Mammary epithelial cell (primary cell): ENCODE data around the gene ARRDC2.

Source experiments
- CTCF ChIP-seq, 2 donors: IDR thresholded peaks in 1 of 2; conservative IDR thresholded peaks in 1 of 2; 2 replicates each; pipeline ENCODE4 v1.5.1; 2011 to 2012; ENCODE audit warnings: inconsistent platforms in 2 of 2, low read length in 2 of 2, mild to moderate bottlenecking in 2 of 2, control low read depth in 1 of 2, low read depth in 1 of 2; ENCODE audit not compliant: insufficient read depth in 1 of 2; ENCODE audit errors: extremely low read depth in 1 of 2
- EZH2 ChIP-seq: IDR thresholded peaks from 2 replicates; pipeline ENCODE4 v1.6.1; 2012; ENCODE audit warnings: low read length, inconsistent platforms, borderline replicate concordance

GRCh38 chr19:18046059-18046718, 38.2 kb downstream of the ARRDC2 start:
- TF ChIP-seq CTCF (conservative IDR thresholded peaks at IDR 0.05 in 1 of 2, IDR thresholded peaks at IDR 0.05 in 1 of 2; ENCODE audit: extremely low read depth in 1 of 2, insufficient read depth in 1 of 2, low read depth in 1 of 2, low read length in 2 of 2) (no peak), EZH2 (no peak)
